IMR-90 (cell line): ENCODE results near the gene ADGRF1. TPM values are rescaled to one million over a fixed set of nuclear protein-coding genes. Genes with fewer than 3 reads are reported as not detected.

Experiments
- ATAC-seq: fragments of 200-7000 bp; cut with Tn5 transposase; 2 replicates; pipeline ENCODE4 v1.9.1; 2020; ENCODE audit warnings: low read depth, mild to moderate bottlenecking, moderate library complexity
- BruUV-seq: library from RNA; stranded (reverse); fragments of 400-500 nt; replicated peaks from 2 replicates; lab custom pipeline; 2021; lab: Mats Ljungman, UMichigan
- CTCF ChIA-PET: fragments of 300-600 bp; formaldehyde crosslinking; extraction: SDS; loops from one replicate; lab custom pipeline; 2021; ENCODE audit warnings: antibody characterized with exemption; lab: Yijun Ruan, JAX
- POLR2A ChIA-PET: fragments of 300-600 bp; sonication (Branson Sonifier 250); formaldehyde crosslinking; loops from one replicate; lab custom pipeline; 2022; ENCODE audit warnings: antibody characterized with exemption; ENCODE audit not compliant: unreplicated experiment; lab: Charles Lee
- DNase-seq: peaks from one replicate; pipeline ENCODE4 v3.0.0; 2013
- H2AFZ ChIP-seq: replicated peaks from 2 replicates; pipeline ENCODE3; 2013; ENCODE audit warnings: low read length, mild to moderate bottlenecking; ENCODE audit not compliant: poor library complexity
- H2AK5ac ChIP-seq: 2 replicates; pipeline ENCODE4 v1.6.1; 2013; ENCODE audit warnings: low read depth, low read length, inconsistent platforms
- H2AK9ac ChIP-seq: replicated peaks from 2 replicates; pipeline ENCODE3; 2013; ENCODE audit warnings: mild to moderate bottlenecking, low read depth, low read length, moderate library complexity; ENCODE audit not compliant: poor library complexity
- H2BK120ac ChIP-seq: 2 replicates; pipeline ENCODE4 v1.6.1; 2013; ENCODE audit warnings: low read depth, low read length, inconsistent platforms
- H2BK15ac ChIP-seq: 3 replicates; pipeline ENCODE4 v1.6.1; 2013; ENCODE audit warnings: low read depth, low read length, inconsistent platforms
- H2BK20ac ChIP-seq: 2 replicates; pipeline ENCODE4 v1.6.1; 2013; ENCODE audit warnings: low read depth, mild to moderate bottlenecking, inconsistent platforms, low read length, moderate library complexity
- H2BK5ac ChIP-seq: 2 replicates; pipeline ENCODE4 v1.6.1; 2013; ENCODE audit warnings: mild to moderate bottlenecking, low read depth, low read length, inconsistent platforms; ENCODE audit not compliant: poor library complexity, severe bottlenecking
- H3K14ac ChIP-seq: replicated peaks from 2 replicates; pipeline ENCODE4 v1.6.1; 2013; ENCODE audit warnings: low read depth, low read length, inconsistent platforms
- H3K18ac ChIP-seq: 2 replicates; pipeline ENCODE4 v1.6.1; 2013; ENCODE audit warnings: low read depth, low read length, control low read depth
- H3K23ac ChIP-seq: 2 replicates; pipeline ENCODE4 v1.6.1; 2013; ENCODE audit warnings: low read depth, low read length, inconsistent platforms
- H3K27ac ChIP-seq: 2 replicates; pipeline ENCODE4 v1.5.1; 2013; ENCODE audit warnings: mild to moderate bottlenecking, control low read depth, low read length; ENCODE audit not compliant: insufficient read depth
- H3K27me3 ChIP-seq: 2 replicates; pipeline ENCODE4 v1.6.1; 2013; ENCODE audit warnings: low read length; ENCODE audit not compliant: control insufficient read depth, insufficient read depth
- H3K36me3 ChIP-seq: 2 replicates; pipeline ENCODE4 v1.6.1; 2013; ENCODE audit warnings: low read length, mixed read lengths; ENCODE audit not compliant: control insufficient read depth, insufficient read depth
- H3K4ac ChIP-seq: 2 replicates; pipeline ENCODE4 v1.6.1; 2013; ENCODE audit warnings: low read depth, low read length, inconsistent platforms
- H3K4me1 ChIP-seq: 2 replicates; pipeline ENCODE4 v1.6.1; 2013; ENCODE audit warnings: low read length, mixed read lengths; ENCODE audit not compliant: control insufficient read depth, insufficient read depth
- H3K4me2 ChIP-seq: 2 replicates; pipeline ENCODE4 v1.6.1; 2013; ENCODE audit warnings: low read depth, mild to moderate bottlenecking, control low read depth, low read length, moderate library complexity
- H3K4me3 ChIP-seq: 2 replicates; pipeline ENCODE4 v1.5.1; 2013; ENCODE audit warnings: low read depth, mild to moderate bottlenecking, control low read depth, low read length, moderate library complexity; ENCODE audit not compliant: insufficient read depth
- H3K56ac ChIP-seq: 2 replicates; pipeline ENCODE4 v1.6.1; 2013; ENCODE audit warnings: low read length, inconsistent platforms; ENCODE audit not compliant: insufficient read depth; ENCODE audit errors: extremely low read depth
- H3K79me1 ChIP-seq, 2 experiments: 2 replicates each; pipeline ENCODE4 v1.6.1; 2013; ENCODE audit warnings: low read length in 2 of 2, inconsistent platforms in 1 of 2, low read depth in 1 of 2
- H3K9ac ChIP-seq: 2 replicates; pipeline ENCODE4 v1.6.1; 2013; ENCODE audit warnings: low read depth, low read length, control low read depth
- H3K9me1 ChIP-seq: 2 replicates; pipeline ENCODE4 v1.6.1; 2013; ENCODE audit warnings: low read length, inconsistent platforms; ENCODE audit not compliant: insufficient read depth
- H3K9me3 ChIP-seq: 2 replicates; pipeline ENCODE4 v1.6.1; 2013; ENCODE audit warnings: low read length; ENCODE audit not compliant: control insufficient read depth, insufficient read depth
- H4K20me1 ChIP-seq: 2 replicates; pipeline ENCODE4 v1.6.1; 2013; ENCODE audit warnings: low read length, inconsistent platforms; ENCODE audit not compliant: insufficient read depth
- H4K5ac ChIP-seq: 2 replicates; pipeline ENCODE4 v1.6.1; 2013; ENCODE audit warnings: mild to moderate bottlenecking, low read depth, low read length, control low read depth
- H4K8ac ChIP-seq, 2 experiments: 2 replicates each; pipeline ENCODE4 v1.6.1; 2013; ENCODE audit warnings: low read depth in 2 of 2, low read length in 2 of 2, control low read depth in 1 of 2, inconsistent platforms in 1 of 2
- H4K91ac ChIP-seq: 2 replicates; pipeline ENCODE4 v1.6.1; 2013; ENCODE audit warnings: low read depth, low read length, inconsistent platforms; ENCODE audit not compliant: insufficient read depth
- BHLHE40 ChIP-seq: fragments of 150-350 bp; IDR thresholded peaks from 2 replicates; pipeline ENCODE4 v1.6.1; 2016; ENCODE audit warnings: mild to moderate bottlenecking, low read depth, low read length
- CHD1 ChIP-seq: IDR thresholded peaks from 2 replicates; pipeline ENCODE4 v1.6.1; 2012; ENCODE audit warnings: low read depth, low read length, improper control_type of control experiment
- CTCF ChIP-seq: conservative IDR thresholded peaks from 2 replicates; pipeline ENCODE4 v1.5.1; 2012; ENCODE audit warnings: mild to moderate bottlenecking, low read depth, low read length, improper control_type of control experiment
- FOS ChIP-seq: fragments of 150-350 bp; IDR thresholded peaks from 2 replicates; pipeline ENCODE4 v1.6.1; 2016; ENCODE audit warnings: low read depth, low read length
- MAFK ChIP-seq: IDR thresholded peaks from 2 replicates; pipeline ENCODE4 v1.6.1; 2012; ENCODE audit warnings: low read depth, low read length, improper control_type of control experiment
- MAZ ChIP-seq: IDR thresholded peaks from 2 replicates; pipeline ENCODE4 v1.6.1; 2012; ENCODE audit warnings: low read depth, mild to moderate bottlenecking, low read length, improper control_type of control experiment, moderate library complexity, borderline replicate concordance
- MXI1 ChIP-seq: IDR thresholded peaks from 2 replicates; pipeline ENCODE4 v1.6.1; 2012; ENCODE audit warnings: low read depth, mild to moderate bottlenecking, low read length, moderate library complexity, borderline replicate concordance
- NFE2L2 ChIP-seq: fragments of 150-350 bp; IDR thresholded peaks from 2 replicates; pipeline ENCODE4 v1.6.1; 2016; ENCODE audit warnings: low read depth, mild to moderate bottlenecking, low read length
- POLR2A ChIP-seq: IDR thresholded peaks from 2 replicates; pipeline ENCODE4 v1.6.1; 2012; ENCODE audit warnings: mild to moderate bottlenecking, low read depth, low read length
- RAD21 ChIP-seq: IDR thresholded peaks from 2 replicates; pipeline ENCODE4 v1.6.1; 2012; ENCODE audit warnings: low read length, improper control_type of control experiment
- RCOR1 ChIP-seq: IDR thresholded peaks from 2 replicates; pipeline ENCODE4 v1.6.1; 2012; ENCODE audit warnings: mild to moderate bottlenecking, low read length, improper control_type of control experiment; ENCODE audit not compliant: insufficient replicate concordance
- RFX5 ChIP-seq: IDR thresholded peaks from 2 replicates; pipeline ENCODE4 v1.8.0; 2012; ENCODE audit warnings: low read depth, mild to moderate bottlenecking, low read length, moderate library complexity
- SMC3 ChIP-seq: fragments of 150-350 bp; IDR thresholded peaks from 2 replicates; pipeline ENCODE4 v1.6.1; 2016; ENCODE audit warnings: low read depth, mild to moderate bottlenecking, antibody characterized with exemption, low read length, moderate library complexity
- USF2 ChIP-seq: fragments of 150-350 bp; IDR thresholded peaks from 2 replicates; pipeline ENCODE4 v1.6.1; 2017; ENCODE audit warnings: mild to moderate bottlenecking, antibody characterized with exemption, low read length, low read depth
- dilution Hi-C: fragments of 300-500 bp; cut with HindIII; formaldehyde crosslinking; loops from one replicate; pipeline ENCODE4 v1.14.3; 2018; ENCODE audit warnings: low sequenced_read_pairs; ENCODE audit not compliant: unreplicated experiment
- in situ Hi-C: fragments of 300-500 bp; cut with MboI; formaldehyde crosslinking; loops from 3 replicates; pipeline ENCODE4 v1.14.3; 2019; ENCODE audit warnings: low sequenced_read_pairs, inconsistent platforms, mixed read lengths
- intact Hi-C: fragments of 100-400 bp; cut with micrococcal nuclease; formaldehyde crosslinking; loops from 2 replicates; pipeline ENCODE4 v1.10.0; 2022
- polyA plus RNA-seq, 3 experiments: library from polyadenylated mRNA; depleted of rRNA; stranded (reverse); fragments of >200 nt; gene quantifications; 2 replicates each; pipeline ENCODE4 v1.2.3, GENCODE V29; 2012; ENCODE audit warnings: low replicate concordance in 1 of 3
- total RNA-seq: library from RNA; depleted of rRNA; stranded (reverse); fragments of >200 nt; gene quantifications from 2 replicates; pipeline ENCODE4 v1.2.3, GENCODE V29; 2012

Gene ADGRF1
- total and polyA plus RNA-seq, 2 of the 4 experiments (the other 2 are of a cell fraction), result not detected

- no peak overlapping the region for H3K4me3 ChIP-seq
- H2AK5ac ChIP-seq, result no peak overlapping the region
- no peak overlapping the region for H3K27ac ChIP-seq
- H3K79me1 ChIP-seq, result no peaks in the 10 kb centered on the region
- no peaks in the 10 kb centered on the region for H3K36me3 ChIP-seq
- intact Hi-C loops (no loop called here), dilution Hi-C loops (no loop called here), in situ Hi-C loops (no loop called here)
- POLR2A ChIA-PET, result no interaction called here
- H3K4me2 ChIP-seq, result no peak overlapping the region
- no peaks in the 10 kb centered on the region for H3K4me1 ChIP-seq
- H3K23ac ChIP-seq, result no peak overlapping the region
- H2BK5ac ChIP-seq, result no peak overlapping the region
- ATAC-seq (no peak), DNase-seq (no peak)
- H2AK9ac ChIP-seq, result no peak overlapping the region
- CTCF ChIA-PET, result no interaction called here
- no peak overlapping the region for H2BK15ac ChIP-seq
- H3K14ac ChIP-seq, result no peak overlapping the region
- no peak overlapping the region for H4K91ac ChIP-seq
- H3K9ac ChIP-seq, result no peak overlapping the region
- H2BK120ac ChIP-seq, result no peak overlapping the region
- no TSS peak for BruUV-seq
- no peak overlapping the region for H3K4ac ChIP-seq
- TF ChIP-seq MAFK (no peak), CHD1 (no peak), SMC3 (no peak), RFX5 (no peak), NFE2L2 (no peak), RCOR1 (no peak), RAD21 (no peak), CTCF (no peak), USF2 (no peak), MXI1 (no peak), BHLHE40 (no peak), MAZ (no peak), FOS (no peak), POLR2A (no peak)
- no peak overlapping the region for H2BK20ac ChIP-seq
- no peaks in the 10 kb centered on the region for H4K20me1 ChIP-seq
- no peak overlapping the region for H2AFZ ChIP-seq
- H4K8ac ChIP-seq, result no peak overlapping the region
- no peak overlapping the region for H3K56ac ChIP-seq
- no peaks in the 10 kb centered on the region for H3K27me3 ChIP-seq
- H3K18ac ChIP-seq, result no peak overlapping the region
- H3K9me1 ChIP-seq, result no peaks in the 10 kb centered on the region
- no peak overlapping the region for H4K5ac ChIP-seq
- H3K9me3 ChIP-seq, result no peaks in the 10 kb centered on the region
These were observed 80.9 kb downstream of the ADGRF1 start for GRCh38 chr6:46961232-46961631.
